Measurements from ENCODE around the gene HNRNPH2. TPM values are rescaled to one million over a fixed set of nuclear protein-coding genes. Genes with fewer than 3 reads are reported as not detected.

HNRNPH2 gene
- total RNA-seq, 1 experiment from 2014 or later, result 49.8 TPM

DNA sequence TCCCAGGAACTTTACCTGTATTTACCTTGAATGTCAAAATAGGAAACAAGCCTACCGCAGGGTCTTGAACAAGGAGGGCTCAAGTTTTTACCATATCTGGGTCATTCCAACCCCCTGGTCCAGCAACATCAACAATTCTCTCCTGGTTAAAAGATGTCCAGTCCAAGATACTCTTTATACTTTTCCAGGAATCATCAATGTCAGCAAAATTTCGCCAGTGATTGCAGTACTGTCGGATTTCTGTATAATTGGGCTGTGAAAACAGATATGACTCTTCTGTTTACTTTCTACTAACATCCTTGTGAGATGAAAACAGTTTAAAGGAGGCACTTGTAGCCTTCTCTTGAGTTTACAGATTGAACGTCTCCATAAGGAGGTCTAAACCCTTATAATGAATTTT is 9.3 kb upstream of the HNRNPH2 start:
- Histone ChIP-seq H4K20me1 (ENCODE audit: insufficient read depth) (no peaks in the 10 kb centered on the region), H3K4me1 (ENCODE audit: control insufficient read depth in 1 of 2, insufficient read depth in 2 of 2, low read length in 2 of 2) (no peaks in the 10 kb centered on the region), H3K79me2 (ENCODE audit: insufficient read depth, low read length) (peaks cover 7% of the 10 kb centered on the region), H3K9me2 (ENCODE audit: insufficient read depth) (no peaks in the 10 kb centered on the region), H3K4me3 (replicated peaks in 1 of 2; ENCODE audit: low read depth in 1 of 2, low read length in 2 of 2) (no peak overlapping the region), H3K36me3 (ENCODE audit: control insufficient read depth in 1 of 2, insufficient read depth in 2 of 2, low read length in 2 of 2) (peaks cover 3 to 7% of the 10 kb centered on the region in 2 experiments; a peak in 3 of 4 replicates), H3K27ac (ENCODE audit: low read depth, low read length) (no peak overlapping the region), H2AFZ (ENCODE audit: low read depth, low read length, poor library complexity, severe bottlenecking) (no peak overlapping the region), H3K4me2 (ENCODE audit: low read length) (no peak overlapping the region), H3K27me3 (ENCODE audit: insufficient read depth, low read length) (no peaks in the 10 kb centered on the region), H3K9ac (ENCODE audit: low read length) (no peak overlapping the region), H3K9me3 (ENCODE audit: control insufficient read depth in 1 of 2, insufficient read depth in 1 of 2, low read depth in 1 of 2, low read length in 2 of 2) (no peaks in the 10 kb centered on the region)
- ATAC-seq (no peak), DNase-seq (ENCODE audit: low read depth, low spot score) (no peak)
- TF ChIP-seq MAX (IDR thresholded peaks at IDR 0.05), result no peak
- TF ChIP-seq JUND (IDR thresholded peaks at IDR 0.05), result no peak
- intact Hi-C loops (cut with micrococcal nuclease), result no loop called here
- POLR2A ChIA-PET, result no interaction called here
- CTCF ChIA-PET, result no interaction called here
- RAD21 ChIA-PET (ENCODE audit: low non-redundant PET in 1 of 2, low total read pairs in 2 of 2, uncharacterized antibody in 2 of 2, unreplicated experiment in 2 of 2), result no interaction called here
- BruUV-seq (replicated peaks), result no TSS peak

GRCh38 chrX:101399825-101400224 is 8.2 kb upstream of the HNRNPH2 start:
- no peaks in the 10 kb centered on the region for H4K20me1 ChIP-seq (ENCODE audit: insufficient read depth)
- POLR2A ChIA-PET, result no interaction called here
- BruUV-seq (replicated peaks), result no TSS peak
- no peak overlapping the region for H3K27ac ChIP-seq (ENCODE audit: low read depth, low read length)
- CTCF ChIA-PET, result no interaction called here
- no peaks in the 10 kb centered on the region for H3K9me3 ChIP-seq (ENCODE audit: control insufficient read depth in 1 of 2, insufficient read depth in 1 of 2, low read depth in 1 of 2, low read length in 2 of 2)
- H3K4me3 ChIP-seq (replicated peaks in 1 of 2; ENCODE audit: low read depth in 1 of 2, low read length in 2 of 2), result no peak overlapping the region
- no peaks in the 10 kb centered on the region for H3K4me1 ChIP-seq (ENCODE audit: control insufficient read depth in 1 of 2, insufficient read depth in 2 of 2, low read length in 2 of 2)
- TF ChIP-seq SP1 (IDR thresholded peaks at IDR 0.05; ENCODE audit: low read depth), result no peak
- no peak for TF ChIP-seq CEBPB (IDR thresholded peaks at IDR 0.05; ENCODE audit: low read depth)
- H2AFZ ChIP-seq (ENCODE audit: low read depth, low read length, poor library complexity, severe bottlenecking), result no peak overlapping the region
- no peaks in the 10 kb centered on the region for H3K27me3 ChIP-seq (ENCODE audit: insufficient read depth, low read length)
- no peak overlapping the region for H3K9ac ChIP-seq (ENCODE audit: low read length)
- H3K9me2 ChIP-seq (ENCODE audit: insufficient read depth), result no peaks in the 10 kb centered on the region
- H3K4me2 ChIP-seq (ENCODE audit: low read length), result no peak overlapping the region
- peaks cover 3 to 7% of the 10 kb centered on the region in 2 experiments; a peak in 3 of 4 replicates for H3K36me3 ChIP-seq (ENCODE audit: control insufficient read depth in 1 of 2, insufficient read depth in 2 of 2, low read length in 2 of 2)
- ATAC-seq, result no peak
- intact Hi-C loops (cut with micrococcal nuclease), result no loop called here
- H3K79me2 ChIP-seq (ENCODE audit: insufficient read depth, low read length), result peaks cover 3% of the 10 kb centered on the region; the same call in 1 of the 2 replicates
- RAD21 ChIA-PET (ENCODE audit: low non-redundant PET in 1 of 2, low total read pairs in 2 of 2, uncharacterized antibody in 2 of 2, unreplicated experiment in 2 of 2), result no interaction called here
- no peak for DNase-seq (ENCODE audit: low read depth, low spot score)

Measured in HCT116 (cell line).